ENCODE results near the gene CLK4. TPM values are rescaled to one million over a fixed set of nuclear protein-coding genes. Genes with fewer than 3 reads are reported as not detected.

CLK4 gene
- total RNA-seq, 1 experiment from 2014 or later: 9.8 TPM

- no peaks in the 10 kb centered on the region for H3K9me2 ChIP-seq (ENCODE audit: insufficient read depth)
- H3K36me3 ChIP-seq (ENCODE audit: control insufficient read depth in 1 of 2, insufficient read depth in 2 of 2, low read length in 2 of 2): no peaks in the 10 kb centered on the region
- ATAC-seq: no peak
- no peaks in the 10 kb centered on the region for H3K9me3 ChIP-seq (ENCODE audit: control insufficient read depth in 1 of 2, insufficient read depth in 1 of 2, low read depth in 1 of 2, low read length in 2 of 2)
- H4K20me1 ChIP-seq (ENCODE audit: insufficient read depth): no peaks in the 10 kb centered on the region
- 0 out of 2 replicates have a peak, but pooled peaks cover 5% of the 10 kb centered on the region for H3K27me3 ChIP-seq (ENCODE audit: insufficient read depth, low read length)
- BruUV-seq (replicated peaks): no TSS peak
- ChIA-PET RAD21 (ENCODE audit: low non-redundant PET in 1 of 2, low total read pairs in 2 of 2, uncharacterized antibody in 2 of 2, unreplicated experiment in 2 of 2) (no interaction called here), CTCF (no interaction called here), POLR2A (no interaction called here)
- H3K4me1 ChIP-seq (ENCODE audit: control insufficient read depth in 1 of 2, insufficient read depth in 2 of 2, low read length in 2 of 2): no peaks in the 10 kb centered on the region
- H3K79me2 ChIP-seq (ENCODE audit: insufficient read depth, low read length): no peaks in the 10 kb centered on the region
- no peak overlapping the region for H2AFZ ChIP-seq (ENCODE audit: low read depth, low read length, poor library complexity, severe bottlenecking)
- H3K4me3 ChIP-seq (replicated peaks in 1 of 2; ENCODE audit: low read depth in 1 of 2, low read length in 2 of 2): no peak overlapping the region
- H3K9ac ChIP-seq (ENCODE audit: low read length): no peak overlapping the region
- no peak for DNase-seq (ENCODE audit: low read depth, low spot score)
- TF ChIP-seq SP1 (IDR thresholded peaks at IDR 0.05; ENCODE audit: low read depth) (no peak), ZFX (IDR thresholded peaks at IDR 0.05) (no peak), YY1 (IDR thresholded peaks at IDR 0.05; ENCODE audit: extremely low read depth, insufficient replicate concordance, low read depth, low read length) (no peak), ELF1 (IDR thresholded peaks at IDR 0.05; ENCODE audit: borderline replicate concordance, low read depth) (no peak), EZH2phosphoT487 (IDR thresholded peaks at IDR 0.05; ENCODE audit: borderline replicate concordance) (no peak), POLR2AphosphoS5 (IDR thresholded peaks at IDR 0.05; ENCODE audit: low read depth, low read length) (no peak), CBX3 (IDR thresholded peaks at IDR 0.05; ENCODE audit: low read depth) (no peak), FOSL1 (IDR thresholded peaks at IDR 0.05; ENCODE audit: low read depth) (no peak), EGR1 (IDR thresholded peaks at IDR 0.05; ENCODE audit: low read depth) (no peak), EZH2 (IDR thresholded peaks at IDR 0.05) (no peak), RAD21 (IDR thresholded peaks at IDR 0.05; ENCODE audit: low read depth) (no peak), SRF (IDR thresholded peaks at IDR 0.05; ENCODE audit: low read depth) (no peak)
- TF ChIP-seq, protein P1, sequence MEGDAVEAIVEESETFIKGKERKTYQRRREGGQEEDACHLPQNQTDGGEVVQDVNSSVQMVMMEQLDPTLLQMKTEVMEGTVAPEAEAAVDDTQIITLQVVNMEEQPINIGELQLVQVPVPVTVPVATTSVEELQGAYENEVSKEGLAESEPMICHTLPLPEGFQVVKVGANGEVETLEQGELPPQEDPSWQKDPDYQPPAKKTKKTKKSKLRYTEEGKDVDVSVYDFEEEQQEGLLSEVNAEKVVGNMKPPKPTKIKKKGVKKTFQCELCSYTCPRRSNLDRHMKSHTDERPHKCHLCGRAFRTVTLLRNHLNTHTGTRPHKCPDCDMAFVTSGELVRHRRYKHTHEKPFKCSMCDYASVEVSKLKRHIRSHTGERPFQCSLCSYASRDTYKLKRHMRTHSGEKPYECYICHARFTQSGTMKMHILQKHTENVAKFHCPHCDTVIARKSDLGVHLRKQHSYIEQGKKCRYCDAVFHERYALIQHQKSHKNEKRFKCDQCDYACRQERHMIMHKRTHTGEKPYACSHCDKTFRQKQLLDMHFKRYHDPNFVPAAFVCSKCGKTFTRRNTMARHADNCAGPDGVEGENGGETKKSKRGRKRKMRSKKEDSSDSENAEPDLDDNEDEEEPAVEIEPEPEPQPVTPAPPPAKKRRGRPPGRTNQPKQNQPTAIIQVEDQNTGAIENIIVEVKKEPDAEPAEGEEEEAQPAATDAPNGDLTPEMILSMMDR (IDR thresholded peaks at IDR 0.05 in 2 of 3, conservative IDR thresholded peaks at IDR 0.05 in 1 of 3; ENCODE audit: borderline replicate concordance in 1 of 3, insufficient read depth in 1 of 3, low read depth in 2 of 3, low read length in 2 of 3): no peak
- TF ChIP-seq, protein P2, sequence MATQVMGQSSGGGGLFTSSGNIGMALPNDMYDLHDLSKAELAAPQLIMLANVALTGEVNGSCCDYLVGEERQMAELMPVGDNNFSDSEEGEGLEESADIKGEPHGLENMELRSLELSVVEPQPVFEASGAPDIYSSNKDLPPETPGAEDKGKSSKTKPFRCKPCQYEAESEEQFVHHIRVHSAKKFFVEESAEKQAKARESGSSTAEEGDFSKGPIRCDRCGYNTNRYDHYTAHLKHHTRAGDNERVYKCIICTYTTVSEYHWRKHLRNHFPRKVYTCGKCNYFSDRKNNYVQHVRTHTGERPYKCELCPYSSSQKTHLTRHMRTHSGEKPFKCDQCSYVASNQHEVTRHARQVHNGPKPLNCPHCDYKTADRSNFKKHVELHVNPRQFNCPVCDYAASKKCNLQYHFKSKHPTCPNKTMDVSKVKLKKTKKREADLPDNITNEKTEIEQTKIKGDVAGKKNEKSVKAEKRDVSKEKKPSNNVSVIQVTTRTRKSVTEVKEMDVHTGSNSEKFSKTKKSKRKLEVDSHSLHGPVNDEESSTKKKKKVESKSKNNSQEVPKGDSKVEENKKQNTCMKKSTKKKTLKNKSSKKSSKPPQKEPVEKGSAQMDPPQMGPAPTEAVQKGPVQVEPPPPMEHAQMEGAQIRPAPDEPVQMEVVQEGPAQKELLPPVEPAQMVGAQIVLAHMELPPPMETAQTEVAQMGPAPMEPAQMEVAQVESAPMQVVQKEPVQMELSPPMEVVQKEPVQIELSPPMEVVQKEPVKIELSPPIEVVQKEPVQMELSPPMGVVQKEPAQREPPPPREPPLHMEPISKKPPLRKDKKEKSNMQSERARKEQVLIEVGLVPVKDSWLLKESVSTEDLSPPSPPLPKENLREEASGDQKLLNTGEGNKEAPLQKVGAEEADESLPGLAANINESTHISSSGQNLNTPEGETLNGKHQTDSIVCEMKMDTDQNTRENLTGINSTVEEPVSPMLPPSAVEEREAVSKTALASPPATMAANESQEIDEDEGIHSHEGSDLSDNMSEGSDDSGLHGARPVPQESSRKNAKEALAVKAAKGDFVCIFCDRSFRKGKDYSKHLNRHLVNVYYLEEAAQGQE (IDR thresholded peaks at IDR 0.05; ENCODE audit: low read depth): no peak
- TF ChIP-seq, protein P3, sequence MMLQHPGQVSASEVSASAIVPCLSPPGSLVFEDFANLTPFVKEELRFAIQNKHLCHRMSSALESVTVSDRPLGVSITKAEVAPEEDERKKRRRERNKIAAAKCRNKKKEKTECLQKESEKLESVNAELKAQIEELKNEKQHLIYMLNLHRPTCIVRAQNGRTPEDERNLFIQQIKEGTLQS (IDR thresholded peaks at IDR 0.05): no peak
- no peak overlapping the region for H3K4me2 ChIP-seq (ENCODE audit: low read length)
- intact Hi-C loops (cut with micrococcal nuclease): no loop called here
- H3K27ac ChIP-seq (ENCODE audit: low read depth, low read length): no peak overlapping the region
Observed at GRCh38 chr5:178673801-178674295, 47.0 kb upstream of the CLK4 start.
